Kidney epithelial cell (primary cell): ENCODE measurements around the gene SNAP47. TPM values are rescaled to one million over a fixed set of nuclear protein-coding genes. Genes with fewer than 3 reads are reported as not detected.

ENCODE experiments used
- DNase-seq: peaks from one replicate; pipeline ENCODE4 v3.0.0-alpha.2; 2010; ENCODE audit warnings: low read depth
- H3K27me3 ChIP-seq: 2 replicates; pipeline ENCODE4 v1.6.0; 2011; ENCODE audit warnings: low read length; ENCODE audit not compliant: control insufficient read depth, insufficient read depth
- H3K36me3 ChIP-seq: 2 replicates; pipeline ENCODE4 v1.5.1; 2011; ENCODE audit warnings: low read length; ENCODE audit not compliant: control insufficient read depth, insufficient read depth
- H3K4me3 ChIP-seq: 2 replicates; pipeline ENCODE4 v1.5.1; 2011; ENCODE audit warnings: low read depth, mild to moderate bottlenecking, control low read depth, low read length
- total RNA-seq: library from RNA; depleted of rRNA; stranded (reverse); fragments of >200 nt; gene quantifications from 2 replicates; pipeline ENCODE4 v1.2.3, GENCODE V29; 2015
- TF ChIP-seq, protein P1 (sequence below): IDR thresholded peaks from 2 replicates; pipeline ENCODE4 v1.5.1; 2011; ENCODE audit warnings: mild to moderate bottlenecking, moderate library complexity, low read length, control low read depth, inconsistent platforms; ENCODE audit not compliant: insufficient read depth, poor library complexity, severe bottlenecking

SNAP47 gene
- total RNA-seq, 1 donor from 2014 or later: 40.2 TPM

DNA sequence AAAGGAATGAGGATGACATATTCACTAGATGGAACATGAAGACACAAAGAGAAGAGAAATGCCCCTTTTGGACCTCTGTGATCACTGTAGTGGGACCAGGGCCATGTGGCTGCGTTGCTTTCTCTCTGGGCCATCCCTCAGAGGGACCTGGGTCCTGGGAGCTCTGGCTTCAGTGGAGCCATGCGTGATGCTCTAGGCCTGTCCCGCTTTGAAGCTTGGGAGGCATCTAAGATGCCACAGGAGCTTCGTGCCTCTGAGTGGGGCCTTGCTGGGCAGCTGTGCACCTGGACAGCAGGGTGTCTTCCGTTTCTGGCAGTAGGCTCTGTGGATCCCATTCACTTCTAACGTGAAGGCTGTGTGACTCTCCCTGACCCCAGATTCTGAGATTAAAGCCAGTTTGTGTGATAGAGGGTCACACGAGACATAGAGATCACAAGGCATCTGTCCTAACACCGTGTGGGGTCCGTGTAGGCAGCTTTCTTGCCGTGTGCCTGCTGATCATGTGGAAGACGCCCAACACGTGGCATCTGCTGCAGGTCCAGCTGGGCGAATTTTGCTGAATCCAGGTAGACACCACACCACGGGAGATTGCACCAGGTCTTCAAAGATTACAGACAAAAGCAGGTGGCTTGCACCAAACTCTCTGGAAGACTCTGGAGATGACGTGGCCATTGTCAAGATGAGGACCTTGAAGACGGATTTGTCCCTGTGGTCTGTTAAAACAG lies 63.0 kb downstream of the SNAP47 start:
- peaks cover 7% of the 10 kb centered on the region for H3K27me3 ChIP-seq
- no peak overlapping the region for H3K4me3 ChIP-seq
- no peak for DNase-seq
- no peaks in the 10 kb centered on the region for H3K36me3 ChIP-seq
- TF ChIP-seq, protein P1, sequence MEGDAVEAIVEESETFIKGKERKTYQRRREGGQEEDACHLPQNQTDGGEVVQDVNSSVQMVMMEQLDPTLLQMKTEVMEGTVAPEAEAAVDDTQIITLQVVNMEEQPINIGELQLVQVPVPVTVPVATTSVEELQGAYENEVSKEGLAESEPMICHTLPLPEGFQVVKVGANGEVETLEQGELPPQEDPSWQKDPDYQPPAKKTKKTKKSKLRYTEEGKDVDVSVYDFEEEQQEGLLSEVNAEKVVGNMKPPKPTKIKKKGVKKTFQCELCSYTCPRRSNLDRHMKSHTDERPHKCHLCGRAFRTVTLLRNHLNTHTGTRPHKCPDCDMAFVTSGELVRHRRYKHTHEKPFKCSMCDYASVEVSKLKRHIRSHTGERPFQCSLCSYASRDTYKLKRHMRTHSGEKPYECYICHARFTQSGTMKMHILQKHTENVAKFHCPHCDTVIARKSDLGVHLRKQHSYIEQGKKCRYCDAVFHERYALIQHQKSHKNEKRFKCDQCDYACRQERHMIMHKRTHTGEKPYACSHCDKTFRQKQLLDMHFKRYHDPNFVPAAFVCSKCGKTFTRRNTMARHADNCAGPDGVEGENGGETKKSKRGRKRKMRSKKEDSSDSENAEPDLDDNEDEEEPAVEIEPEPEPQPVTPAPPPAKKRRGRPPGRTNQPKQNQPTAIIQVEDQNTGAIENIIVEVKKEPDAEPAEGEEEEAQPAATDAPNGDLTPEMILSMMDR: no peak

DNA sequence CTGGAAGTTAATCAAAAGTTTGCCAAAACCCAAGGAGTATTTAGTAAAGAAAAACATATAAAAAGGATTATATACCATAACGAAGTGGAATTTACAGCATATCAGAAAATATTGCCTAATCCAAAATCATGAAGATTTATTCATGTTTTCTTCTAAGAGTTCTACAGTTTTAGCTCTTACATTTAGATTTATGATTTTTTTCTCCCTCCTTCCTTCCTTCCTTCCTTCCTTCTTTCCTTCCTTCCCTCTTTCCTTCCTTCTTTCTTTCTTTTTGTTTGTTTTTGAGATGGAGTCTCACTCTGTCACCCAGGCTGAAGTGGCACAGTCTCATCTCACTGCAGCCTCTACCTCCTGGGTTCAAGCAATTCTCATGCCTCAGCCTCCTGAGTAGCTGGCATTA lies 64.5 kb downstream of the SNAP47 start:
- Histone ChIP-seq H3K27me3 (peaks cover 5% of the 10 kb centered on the region), H3K36me3 (no peaks in the 10 kb centered on the region), H3K4me3 (no peak overlapping the region)
- TF ChIP-seq, protein P1: no peak
- no peak for DNase-seq

DNA sequence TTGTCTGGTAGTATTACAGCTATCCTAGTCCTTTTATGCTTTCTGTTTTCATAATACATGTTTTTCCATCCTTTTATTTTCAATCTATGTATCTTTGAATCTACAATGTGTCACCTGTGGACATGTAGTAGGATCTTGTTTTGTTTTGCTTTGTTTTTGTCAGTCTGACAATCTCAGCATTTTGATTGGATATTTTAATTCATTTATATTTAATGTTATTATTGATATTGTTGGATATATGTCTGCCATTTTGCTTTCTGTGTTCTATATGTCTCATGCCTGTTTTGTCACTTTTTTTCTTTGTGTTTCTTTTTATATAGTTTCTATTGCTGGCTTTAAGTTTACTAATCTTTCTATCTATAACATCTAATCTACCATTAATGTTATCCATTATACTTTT lies 68.7 kb downstream of the SNAP47 start:
- H3K36me3 ChIP-seq: no peaks in the 10 kb centered on the region
- DNase-seq: no peak
- no peak overlapping the region for H3K4me3 ChIP-seq
- H3K27me3 ChIP-seq: no peaks in the 10 kb centered on the region
- TF ChIP-seq, protein P1: no peak

DNA sequence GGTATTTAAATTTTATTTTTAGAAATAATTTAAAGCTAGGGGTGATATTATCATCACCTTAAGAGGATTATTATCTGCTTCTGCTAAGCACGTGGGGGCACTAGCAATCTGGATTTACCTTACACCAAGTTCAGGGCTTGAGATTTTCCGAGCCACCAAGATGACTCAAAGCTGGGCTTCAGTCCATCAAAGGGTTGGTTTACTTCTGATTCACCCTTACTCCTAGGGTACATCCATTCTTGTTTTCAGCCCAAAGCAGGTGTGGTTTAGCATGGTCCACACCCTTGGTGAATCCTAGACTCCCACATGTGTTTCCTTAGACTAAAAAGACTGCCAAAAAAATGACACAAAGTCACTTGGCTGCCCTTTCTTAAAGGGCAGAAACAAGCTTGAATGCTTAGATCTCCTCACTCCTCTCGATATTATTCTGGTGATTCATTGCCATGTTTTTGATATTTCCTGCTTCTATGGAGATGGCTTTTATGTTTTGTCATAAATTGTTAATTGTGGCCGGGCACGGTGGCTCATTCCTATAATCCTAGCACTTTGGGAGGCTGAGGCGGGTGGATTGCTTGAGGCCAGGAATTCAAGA lies 70.5 kb downstream of the SNAP47 start:
- DNase-seq: peak; percentile 42

DNA sequence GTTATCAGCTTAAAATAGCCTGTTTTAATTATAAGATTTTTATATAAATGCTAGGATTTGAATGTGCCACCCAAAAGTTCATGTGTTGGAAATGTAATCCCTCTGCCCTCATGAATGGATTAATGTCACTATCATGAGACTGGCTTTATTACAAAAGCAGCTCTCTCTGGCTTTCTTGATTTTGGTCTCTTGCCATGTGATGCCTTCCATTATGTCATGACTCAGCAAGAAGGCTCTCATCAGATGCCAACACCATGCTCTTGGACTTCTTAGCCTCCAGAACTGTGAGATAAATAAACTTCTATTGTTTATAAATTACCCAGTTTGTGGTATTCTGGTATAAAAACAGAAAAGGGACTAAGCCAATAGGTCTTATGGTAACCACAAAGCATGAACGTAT lies 73.3 kb downstream of the SNAP47 start:
- TF ChIP-seq, protein P1: no peak
- no peaks in the 10 kb centered on the region for H3K36me3 ChIP-seq
- DNase-seq: no peak
- H3K27me3 ChIP-seq: no peaks in the 10 kb centered on the region
- H3K4me3 ChIP-seq: no peak overlapping the region

More for the DNA sequence above, 70.5 kb downstream of the SNAP47 start:
- H3K36me3 ChIP-seq: no peaks in the 10 kb centered on the region
- no peak overlapping the region for H3K4me3 ChIP-seq
- TF ChIP-seq, protein P1: no peak
- no peaks in the 10 kb centered on the region for H3K27me3 ChIP-seq

DNA sequence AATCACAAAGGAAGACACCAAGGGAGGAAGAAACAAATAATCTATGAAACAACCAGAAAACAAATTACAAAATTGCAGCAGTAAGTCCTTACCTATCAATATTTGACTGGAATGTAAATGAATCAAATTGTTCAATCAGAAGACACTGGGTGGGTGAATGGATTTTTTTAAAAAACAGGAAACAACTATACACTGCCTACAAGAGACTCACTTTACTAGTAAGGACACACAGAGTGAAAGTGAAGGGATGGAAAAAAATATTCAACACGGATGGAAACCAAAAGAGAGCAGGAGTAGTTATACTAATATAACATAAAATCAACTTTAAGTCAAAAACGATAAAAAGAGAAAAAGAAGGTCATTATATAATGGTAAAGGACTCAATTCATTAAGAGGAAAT lies 73.8 kb downstream of the SNAP47 start:
- Histone ChIP-seq H3K4me3 (no peak overlapping the region), H3K36me3 (no peaks in the 10 kb centered on the region), H3K27me3 (no peaks in the 10 kb centered on the region)
- no peak for DNase-seq
- TF ChIP-seq, protein P1: no peak
